ENCODE data around the gene KCNJ5. TPM values are rescaled to one million over a fixed set of nuclear protein-coding genes. Genes with fewer than 3 reads are reported as not detected.

Gene KCNJ5
- polyA plus RNA-seq, 1 experiment, result not detected

DNA sequence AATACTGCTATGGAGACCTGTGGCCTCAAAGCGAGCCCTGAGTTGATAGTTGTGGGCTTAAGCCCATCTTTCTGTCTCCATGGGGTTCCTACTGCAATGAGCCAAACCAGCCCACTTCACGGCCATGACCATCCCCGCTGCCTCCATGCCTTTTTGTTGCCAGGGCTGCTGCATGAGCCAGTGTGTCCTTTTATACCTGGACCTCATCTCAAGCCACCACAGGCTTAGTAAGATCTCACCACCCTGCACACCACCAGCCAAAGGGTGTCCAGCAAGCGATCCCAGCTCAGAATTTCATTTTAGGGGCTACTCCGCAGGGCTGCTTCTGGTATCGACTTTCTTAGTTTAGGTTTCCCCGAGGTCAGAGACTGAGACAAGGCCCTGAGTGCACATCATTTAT lies 43.2 kb downstream of the KCNJ5 start:
- no peaks in the 10 kb centered on the region for H3K36me3 ChIP-seq (ENCODE audit: control insufficient read depth, insufficient read depth, low read length)
- no peak for DNase-seq (ENCODE audit: low read depth)
- ChIA-PET POLR2A (no interaction called here), CTCF (interaction anchor here (1.0 to 1.6 kb wide), 2 partner anchors 9 to 15 kb away, joined by 3 to 5 read pairs; no protein-coding TSS in a partner anchor)
- TF ChIP-seq CTCF (IDR thresholded peaks at IDR 0.05; ENCODE audit: insufficient read depth, low read depth, low read length), result no peak
- H3K4me3 ChIP-seq (ENCODE audit: low read depth, low read length), result no peak overlapping the region
- H3K27me3 ChIP-seq (ENCODE audit: control insufficient read depth, insufficient read depth, low read length), result peaks cover 6% of the 10 kb centered on the region; the same call in 1 of the 2 replicates

- ChIA-PET CTCF (interaction anchor here (1.0 to 1.6 kb wide), 2 partner anchors 10 to 16 kb away, joined by 3 to 5 read pairs; no protein-coding TSS in a partner anchor), POLR2A (interaction anchor here (0.6 kb wide), 1 partner anchor 13 kb away, joined by 3 read pairs; no protein-coding TSS in a partner anchor)
- H3K36me3 ChIP-seq (ENCODE audit: control insufficient read depth, insufficient read depth, low read length), result no peaks in the 10 kb centered on the region
- no peak for TF ChIP-seq CTCF (IDR thresholded peaks at IDR 0.05; ENCODE audit: insufficient read depth, low read depth, low read length)
- H3K4me3 ChIP-seq (ENCODE audit: low read depth, low read length), result no peak overlapping the region
- DNase-seq (ENCODE audit: low read depth), result no peak
- H3K27me3 ChIP-seq (ENCODE audit: control insufficient read depth, insufficient read depth, low read length), result peaks cover 6% of the 10 kb centered on the region; the same call in 1 of the 2 replicates
These were observed 43.8 kb downstream of the KCNJ5 start for GRCh38 chr11:128934926-128935325.

GRCh38 chr11:128936606-128937251 lies 45.6 kb downstream of the KCNJ5 start:
- TF ChIP-seq CTCF (IDR thresholded peaks at IDR 0.05; ENCODE audit: insufficient read depth, low read depth, low read length), result no peak
- DNase-seq (ENCODE audit: low read depth), result no peak

GRCh38 chr11:128937480-128937879 lies 46.3 kb downstream of the KCNJ5 start:
- no peak for TF ChIP-seq CTCF (IDR thresholded peaks at IDR 0.05; ENCODE audit: insufficient read depth, low read depth, low read length)
- CTCF ChIA-PET, result interaction anchor here (0.5 to 2.1 kb wide), 4 partner anchors 8 to 58 kb away, joined by 3 to 5 read pairs (median 4); no protein-coding TSS in a partner anchor

More at GRCh38 chr11:128936606-128937251, 45.6 kb downstream of the KCNJ5 start:
- Histone ChIP-seq H3K36me3 (ENCODE audit: control insufficient read depth, insufficient read depth, low read length) (no peaks in the 10 kb centered on the region), H3K4me3 (ENCODE audit: low read depth, low read length) (no peak overlapping the region), H3K27me3 (ENCODE audit: control insufficient read depth, insufficient read depth, low read length) (peaks cover 9% of the 10 kb centered on the region; the same call in 1 of the 2 replicates)
- CTCF ChIA-PET, result interaction anchor here (0.5 to 1.1 kb wide), 4 partner anchors 7 to 58 kb away, joined by 3 read pairs; no protein-coding TSS in a partner anchor
- POLR2A ChIA-PET, result no interaction called here

GRCh38 chr11:128938156-128938885 lies 47.2 kb downstream of the KCNJ5 start:
- ChIA-PET CTCF (interaction anchor here (1.4 to 2.1 kb wide), 2 partner anchors 18 to 54 kb away, joined by 5 read pairs; no protein-coding TSS in a partner anchor), POLR2A (no interaction called here)
- no peak for DNase-seq (ENCODE audit: low read depth)
- no peaks in the 10 kb centered on the region for H3K36me3 ChIP-seq (ENCODE audit: control insufficient read depth, insufficient read depth, low read length)
- no peak overlapping the region for H3K4me3 ChIP-seq (ENCODE audit: low read depth, low read length)
- TF ChIP-seq CTCF (IDR thresholded peaks at IDR 0.05; ENCODE audit: insufficient read depth, low read depth, low read length), result no peak
- H3K27me3 ChIP-seq (ENCODE audit: control insufficient read depth, insufficient read depth, low read length), result peaks cover 15% of the 10 kb centered on the region

More at GRCh38 chr11:128937480-128937879, 46.3 kb downstream of the KCNJ5 start:
- DNase-seq (ENCODE audit: low read depth), result no peak
- Histone ChIP-seq H3K36me3 (ENCODE audit: control insufficient read depth, insufficient read depth, low read length) (no peaks in the 10 kb centered on the region), H3K27me3 (ENCODE audit: control insufficient read depth, insufficient read depth, low read length) (peaks cover 10% of the 10 kb centered on the region), H3K4me3 (ENCODE audit: low read depth, low read length) (no peak overlapping the region)
- POLR2A ChIA-PET, result no interaction called here

Measured in BJ (cell line).